Panc1 (cell line): ENCODE data around the gene UBAC1. TPM values are rescaled to one million over a fixed set of nuclear protein-coding genes. Genes with fewer than 3 reads are reported as not detected.

ENCODE experiments used
- ATAC-seq: fragments of 200-7000 bp; cut with Tn5 transposase; 2 replicates; pipeline ENCODE4 v1.9.1; 2020; ENCODE audit warnings: mild to moderate bottlenecking, moderate library complexity
- BruUV-seq: library from RNA; stranded (reverse); fragments of 400-500 nt; replicated peaks from 2 replicates; lab custom pipeline; 2021; lab: Mats Ljungman, UMichigan
- CTCF ChIA-PET: fragments of 300-600 bp; sonication (Branson Sonifier 250); formaldehyde crosslinking; loops from one replicate; lab custom pipeline; 2022; ENCODE audit warnings: antibody characterized with exemption; lab: Charles Lee
- POLR2A ChIA-PET: fragments of 300-600 bp; sonication (Branson Sonifier 250); formaldehyde crosslinking; loops from one replicate; lab custom pipeline; 2022; ENCODE audit warnings: antibody characterized with exemption; lab: Charles Lee
- DNase-seq: peaks from one replicate; pipeline ENCODE4 v3.0.0-alpha.2; 2010; ENCODE audit warnings: low read depth, low spot score
- H3K27ac ChIP-seq: 2 replicates; pipeline ENCODE4 v1.5.1; 2011; ENCODE audit warnings: mild to moderate bottlenecking, low read length, inconsistent platforms
- H3K27me3 ChIP-seq: fragments of 200-500 bp; sonication (Bioruptor generic); 2 replicates; pipeline ENCODE4 v1.6.0; 2014; ENCODE audit warnings: low read length, inconsistent platforms; ENCODE audit not compliant: control insufficient read depth, insufficient read depth
- H3K36me3 ChIP-seq: fragments of 200-500 bp; sonication (Bioruptor generic); 2 replicates; pipeline ENCODE4 v1.5.1; 2014; ENCODE audit warnings: inconsistent platforms, mild to moderate bottlenecking, low read length, moderate library complexity; ENCODE audit not compliant: control insufficient read depth, insufficient read depth
- H3K4me1 ChIP-seq: 2 replicates; pipeline ENCODE4 v1.5.1; 2011; ENCODE audit warnings: inconsistent platforms, mild to moderate bottlenecking, low read length, moderate library complexity; ENCODE audit not compliant: control insufficient read depth, insufficient read depth
- H3K4me3 ChIP-seq, 2 experiments: 2 replicates each; pipeline ENCODE4 v1.5.1; 2011 to 2012; ENCODE audit warnings: low read depth in 2 of 2, low read length in 2 of 2, mild to moderate bottlenecking in 2 of 2, inconsistent platforms in 1 of 2, moderate library complexity in 1 of 2
- H3K9me3 ChIP-seq: fragments of 200-500 bp; sonication (Bioruptor generic); 2 replicates; pipeline ENCODE4 v1.5.1; 2014; ENCODE audit warnings: low read depth, mild to moderate bottlenecking, inconsistent platforms, low read length, moderate library complexity; ENCODE audit not compliant: control insufficient read depth, insufficient read depth
- CTCF ChIP-seq: fragments of 450-650 bp; IDR thresholded peaks from 2 replicates; pipeline ENCODE4 v1.5.1; 2017; ENCODE audit warnings: mild to moderate bottlenecking
- POLR2AphosphoS5 ChIP-seq: IDR thresholded peaks from 2 replicates; pipeline ENCODE4 v1.6.1; 2012; ENCODE audit warnings: mild to moderate bottlenecking, low read depth, low read length, moderate library complexity
- REST ChIP-seq, 2 experiments: IDR thresholded peaks; 2 replicates each; pipeline ENCODE4 v1.6.1; 2011 to 2012; ENCODE audit warnings: low read depth in 2 of 2, control low read depth in 1 of 2, low read length in 1 of 2, mild to moderate bottlenecking in 1 of 2, moderate library complexity in 1 of 2; ENCODE audit not compliant: insufficient read depth in 1 of 2
- SIN3A ChIP-seq: IDR thresholded peaks from 2 replicates; pipeline ENCODE4 v1.6.1; 2012; ENCODE audit warnings: low read depth, mild to moderate bottlenecking, low read length, moderate library complexity, borderline replicate concordance; ENCODE audit not compliant: insufficient read depth
- TCF7L2 ChIP-seq: IDR thresholded peaks from 2 replicates; pipeline ENCODE4 v1.6.1; 2011; ENCODE audit warnings: mild to moderate bottlenecking, low read depth, low read length, inconsistent platforms
- in situ Hi-C: cut with HindIII; loops from 2 replicates; pipeline ENCODE4 v1.10.0; 2016; ENCODE audit warnings: low sequenced_read_pairs, low pct_unique_long_range_greater_than_20kb
- intact Hi-C: fragments of 100-400 bp; cut with micrococcal nuclease; formaldehyde crosslinking; loops from one replicate; pipeline ENCODE4 v1.10.0; 2022; ENCODE audit not compliant: unreplicated experiment
- total RNA-seq: library from RNA; stranded (reverse); gene quantifications from one replicate; pipeline ENCODE4 v1.2.1, GENCODE V29; 2021; ENCODE audit not compliant: unreplicated experiment

UBAC1 gene
- total RNA-seq, 1 experiment from 2014 or later, result 38.0 TPM

GRCh38 chr9:135982499-135983207, 21.5 kb upstream of the UBAC1 start:
- Histone ChIP-seq H3K9me3 (no peaks in the 10 kb centered on the region), H3K4me1 (peaks cover 12% of the 10 kb centered on the region), H3K36me3 (no peaks in the 10 kb centered on the region), H3K27ac (no peak overlapping the region), H3K27me3 (no peaks in the 10 kb centered on the region), H3K4me3 (no peak overlapping the region)
- TF ChIP-seq TCF7L2 (no peak), REST (IDR thresholded peaks at IDR 0.05; ENCODE audit: insufficient read depth in 1 of 2, low read depth in 2 of 2, low read length in 1 of 2) (no peak), SIN3A (no peak), CTCF (no peak), POLR2AphosphoS5 (no peak)
- intact Hi-C loops (no loop called here), in situ Hi-C loops (no loop called here)
- ATAC-seq (no peak), DNase-seq (no peak)
- ChIA-PET POLR2A (no interaction called here), CTCF (no interaction called here)
- no TSS peak for BruUV-seq

GRCh38 chr9:135980926-135981630, 19.9 kb upstream of the UBAC1 start:
- in situ Hi-C loops, result no loop called here
- CTCF ChIA-PET, result interaction anchor here (0.6 kb wide), 1 partner anchor 437 kb away, joined by 7 read pairs; no protein-coding TSS in a partner anchor
- POLR2A ChIA-PET, result no interaction called here
- no peak overlapping the region for H3K27ac ChIP-seq
- H3K4me3 ChIP-seq, result no peak overlapping the region
- intact Hi-C loops, result no loop called here
- ATAC-seq (no peak), DNase-seq (no peak)
- H3K4me1 ChIP-seq, result peaks cover 12% of the 10 kb centered on the region
- BruUV-seq, result no TSS peak
- no peaks in the 10 kb centered on the region for H3K27me3 ChIP-seq
- H3K9me3 ChIP-seq, result no peaks in the 10 kb centered on the region
- no peaks in the 10 kb centered on the region for H3K36me3 ChIP-seq
- TF ChIP-seq CTCF (no peak), TCF7L2 (no peak), POLR2AphosphoS5 (no peak), REST (IDR thresholded peaks at IDR 0.05; ENCODE audit: insufficient read depth in 1 of 2, low read depth in 2 of 2, low read length in 1 of 2) (no peak), SIN3A (no peak)
